22Rv1 (cell line): Measurements from ENCODE around the gene SEC14L5.
A peak's percentile ranks its signal among the peaks of the same experiment; 100 is the strongest.

Source experiments
- H3K27ac ChIP-seq: fragments of 450-650 bp; 2 replicates; pipeline ENCODE4 v1.5.1; 2017
- CTCF ChIP-seq: fragments of 450-650 bp; IDR thresholded peaks from 2 replicates; pipeline ENCODE4 v1.5.1; 2017; ENCODE audit warnings: mild to moderate bottlenecking
- ZFX ChIP-seq: fragments of 450-650 bp; IDR thresholded peaks from 2 replicates; pipeline ENCODE4 v1.6.1; 2017; ENCODE audit warnings: antibody characterized with exemption, borderline replicate concordance

Gene SEC14L5

DNA sequence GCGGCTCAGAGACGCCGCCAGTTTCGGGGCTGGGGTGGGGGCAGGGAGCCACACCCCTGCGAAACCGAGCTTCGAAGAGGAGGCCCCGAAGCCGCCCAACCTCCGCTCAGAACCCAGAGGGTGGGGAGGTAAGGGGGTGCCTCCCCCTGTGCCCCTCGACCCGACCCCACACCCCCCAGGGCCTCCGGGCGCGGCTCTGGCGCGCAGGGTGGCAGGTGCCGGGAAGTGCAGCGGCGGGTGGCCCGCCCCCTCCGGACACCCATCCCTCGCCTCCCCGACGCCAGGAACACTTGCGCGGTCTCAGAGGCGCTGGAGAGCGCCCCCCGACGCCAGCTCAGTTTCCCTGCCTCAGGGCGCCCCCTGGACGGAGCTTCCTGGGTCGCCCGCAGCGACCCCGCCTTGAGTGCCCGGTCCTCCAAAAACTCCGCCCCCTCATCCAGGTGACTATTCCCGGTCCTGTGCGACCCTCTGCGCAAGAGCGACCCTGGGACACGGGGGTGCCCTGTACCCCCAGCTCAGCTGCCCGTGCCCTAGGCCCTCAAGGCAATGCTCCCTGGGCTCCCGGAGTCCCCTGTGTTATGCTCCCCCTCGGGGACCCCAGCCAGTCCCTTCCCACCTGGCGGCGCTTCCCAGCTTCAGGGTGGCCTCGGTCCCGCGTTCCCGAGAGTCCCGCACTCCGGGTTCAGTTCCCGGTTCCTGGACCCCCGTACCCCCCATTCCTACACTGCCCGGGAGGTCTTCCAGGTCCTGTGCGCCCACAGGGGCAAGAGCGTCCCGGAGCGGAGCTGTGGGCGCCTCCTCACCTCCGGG lies 21.7 kb upstream of the SEC14L5 start:
- TF ChIP-seq CTCF (peak; percentile 71), ZFX (no peak)
- H3K27ac ChIP-seq, result no peak overlapping the region

GRCh38 chr16:4936991-4937781 lies 20.9 kb upstream of the SEC14L5 start, which contains the start of gene PPL:
TSS of gene PPL (minus strand) at chr16:4937148. CDS start at chr16:4937045, 103 bp downstream.
- TF ChIP-seq ZFX (no peak), CTCF (no peak)
- 0 out of 2 replicates have a peak within 1 kb of the TSS, but pooled peaks have one; percentile 20 for H3K27ac ChIP-seq

GRCh38 chr16:4937782-4938682 lies 20.1 kb upstream of the SEC14L5 start:
- no peak for TF ChIP-seq CTCF
- no peak for TF ChIP-seq ZFX
- H3K27ac ChIP-seq, result 0 out of 2 replicates have a peak overlapping the region, but pooled peaks have one; percentile 20

- H3K27ac ChIP-seq, result no peak overlapping the region
- TF ChIP-seq ZFX (no peak), CTCF (no peak)
These were observed 19.5 kb upstream of the SEC14L5 start for GRCh38 chr16:4938683-4939030.

DNA sequence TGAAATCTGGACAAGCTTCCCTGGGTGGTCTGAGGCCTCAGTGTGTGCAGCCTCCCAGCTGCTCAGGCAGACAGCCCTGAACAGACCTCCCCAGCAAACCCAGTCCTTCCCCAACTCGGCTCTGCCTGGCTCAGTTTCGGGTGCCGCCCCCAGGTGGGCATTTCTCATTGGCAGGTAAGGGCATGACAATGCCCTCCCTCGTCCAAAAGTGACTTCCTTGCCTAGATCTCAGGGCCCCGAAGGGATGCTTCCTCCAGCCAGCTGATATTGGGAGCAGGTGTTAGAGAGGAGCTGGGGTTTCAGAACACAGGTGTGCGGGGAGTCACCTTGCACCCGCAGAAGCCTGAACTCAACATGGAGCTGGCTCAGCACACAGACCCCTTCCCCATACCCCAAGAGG lies 17.4 kb upstream of the SEC14L5 start:
- H3K27ac ChIP-seq, result no peak overlapping the region
- TF ChIP-seq ZFX, result no peak
- TF ChIP-seq CTCF, result no peak

DNA sequence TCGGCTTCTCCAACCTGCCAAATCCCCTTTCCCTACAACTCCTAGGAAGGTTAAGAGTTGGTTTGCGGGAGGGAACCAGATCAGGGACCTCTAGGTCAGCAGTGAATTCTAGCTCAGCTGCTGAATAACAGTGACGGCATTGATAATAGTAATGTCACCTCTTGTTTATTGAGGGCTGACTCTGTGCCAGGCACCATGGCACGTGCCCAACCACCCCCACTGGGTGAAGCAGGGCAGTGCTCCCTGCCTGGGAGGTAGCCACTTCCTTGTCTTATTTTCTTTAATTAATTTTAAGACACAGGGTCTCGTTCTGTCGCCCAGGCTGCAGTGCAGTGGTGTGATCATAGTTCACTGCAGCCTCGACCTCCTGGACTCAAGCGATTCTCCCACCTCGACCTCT lies 15.6 kb upstream of the SEC14L5 start:
- TF ChIP-seq ZFX (no peak), CTCF (no peak)
- no peak overlapping the region for H3K27ac ChIP-seq
